Neural cell (in vitro differentiated cells): Measurements from ENCODE around the gene FN3KRP. TPM values are rescaled to one million over a fixed set of nuclear protein-coding genes. Genes with fewer than 3 reads are reported as not detected.

Experiments used
- H2AFZ ChIP-seq: fragments of 200-600, 300-800 bp; sonication (generic), shearing (Covaris generic); 2 replicates; pipeline ENCODE4 v1.6.0; 2014; ENCODE audit warnings: low read depth, mild to moderate bottlenecking, antibody characterized with exemption, low read length, moderate library complexity
- H3F3A ChIP-seq: fragments of 200-600 bp; shearing (Covaris generic); 2 replicates; pipeline ENCODE4 v1.6.1; 2016; ENCODE audit warnings: mild to moderate bottlenecking, moderate library complexity, mixed read lengths, antibody characterized with exemption, low read length; ENCODE audit not compliant: insufficient read depth, poor library complexity, severe bottlenecking
- H3K27ac ChIP-seq: fragments of 200-600, 300-800 bp; sonication (generic), shearing (Covaris generic); 2 replicates; pipeline ENCODE4 v1.5.1; 2014; ENCODE audit warnings: mild to moderate bottlenecking, low read length, moderate library complexity
- H3K27me3 ChIP-seq: fragments of 300-800, 200-600 bp; sonication (generic), shearing (Covaris generic); 2 replicates; pipeline ENCODE4 v1.6.0; 2014; ENCODE audit warnings: mild to moderate bottlenecking, low read depth, low read length, moderate library complexity; ENCODE audit not compliant: insufficient read depth
- H3K36me3 ChIP-seq: fragments of 300-800, 200-600 bp; sonication (generic), shearing (Covaris generic); 2 replicates; pipeline ENCODE4 v1.5.1; 2014; ENCODE audit warnings: mild to moderate bottlenecking, antibody characterized with exemption, low read length, moderate library complexity; ENCODE audit not compliant: insufficient read depth
- H3K4me2 ChIP-seq: fragments of 300-800, 200-600 bp; sonication (generic), shearing (Covaris generic); 2 replicates; pipeline ENCODE4 v1.6.0; 2014; ENCODE audit warnings: mild to moderate bottlenecking, low read length
- H3K4me3 ChIP-seq: fragments of 300-800, 200-600 bp; sonication (generic), shearing (Covaris generic); 2 replicates; pipeline ENCODE4 v1.5.1; 2014; ENCODE audit warnings: mild to moderate bottlenecking, low read length, moderate library complexity
- H3K79me2 ChIP-seq: fragments of 200-600 bp; shearing (Covaris generic); replicated peaks from 2 replicates; pipeline ENCODE4 v1.6.0; 2014; ENCODE audit warnings: mild to moderate bottlenecking, low read length, moderate library complexity; ENCODE audit not compliant: insufficient read depth
- H3K9ac ChIP-seq: fragments of 300-800, 200-600 bp; sonication (generic), shearing (Covaris generic); 2 replicates; pipeline ENCODE4 v1.6.1; 2016; ENCODE audit warnings: mild to moderate bottlenecking, low read length, mixed read lengths
- H3K9me2 ChIP-seq: fragments of 200-600 bp; shearing (Covaris generic); 2 replicates; pipeline ENCODE4 v1.6.1; 2016; ENCODE audit warnings: mild to moderate bottlenecking, low read length, mixed read lengths; ENCODE audit not compliant: insufficient read depth
- H3K9me3 ChIP-seq: fragments of 200-600, 300-800 bp; sonication (generic), shearing (Covaris generic); 2 replicates; pipeline ENCODE4 v1.6.1; 2016; ENCODE audit warnings: mild to moderate bottlenecking, mixed run types, low read length, moderate library complexity, mixed read lengths
- H4K20me1 ChIP-seq: fragments of 200-600 bp; shearing (Covaris generic); 2 replicates; pipeline ENCODE4 v1.6.1; 2016; ENCODE audit warnings: mild to moderate bottlenecking, mixed run types; ENCODE audit not compliant: insufficient read depth
- CTCF ChIP-seq: fragments of 450-650 bp; IDR thresholded peaks from 2 replicates; pipeline ENCODE4 v1.5.1; 2014; ENCODE audit warnings: antibody characterized with exemption, mild to moderate bottlenecking, moderate library complexity; ENCODE audit not compliant: poor library complexity, severe bottlenecking
- EP300 ChIP-seq: fragments of 450-650 bp; conservative IDR thresholded peaks from 2 replicates; pipeline ENCODE4 v1.6.1; 2014; ENCODE audit warnings: antibody characterized with exemption, mild to moderate bottlenecking, moderate library complexity; ENCODE audit not compliant: poor library complexity, severe bottlenecking
- EZH2 ChIP-seq: fragments of 200-600, 300-800 bp; shearing (Covaris generic), sonication (generic); IDR thresholded peaks from 2 replicates; pipeline ENCODE4 v1.6.1; 2014; ENCODE audit warnings: antibody characterized with exemption, low read length, borderline replicate concordance, mild to moderate bottlenecking; ENCODE audit not compliant: insufficient read depth, poor library complexity, severe bottlenecking
- MXI1 ChIP-seq: fragments of 450-650 bp; conservative IDR thresholded peaks from 2 replicates; pipeline ENCODE4 v1.6.1; 2014; ENCODE audit warnings: antibody characterized with exemption, mild to moderate bottlenecking; ENCODE audit not compliant: poor library complexity, severe bottlenecking
- POLR2AphosphoS5 ChIP-seq: IDR thresholded peaks from 2 replicates; pipeline ENCODE4 v1.6.1; 2012
- RAD21 ChIP-seq: fragments of 450-650 bp; conservative IDR thresholded peaks from 2 replicates; pipeline ENCODE4 v1.6.1; 2014; ENCODE audit warnings: antibody characterized with exemption, mild to moderate bottlenecking, moderate library complexity
- REST ChIP-seq: IDR thresholded peaks from 2 replicates; pipeline ENCODE4 v1.6.1; 2012; ENCODE audit warnings: borderline replicate concordance
- SMC3 ChIP-seq: fragments of 450-650 bp; conservative IDR thresholded peaks from 2 replicates; pipeline ENCODE4 v1.6.1; 2014; ENCODE audit warnings: antibody characterized with exemption, mild to moderate bottlenecking, moderate library complexity; ENCODE audit not compliant: poor library complexity
- TAF1 ChIP-seq: IDR thresholded peaks from 2 replicates; pipeline ENCODE4 v1.6.1; 2012; ENCODE audit warnings: low read depth
- polyA plus RNA-seq: library from polyadenylated mRNA; depleted of rRNA; stranded (reverse); fragments of >200 nt; gene quantifications from 2 replicates; pipeline ENCODE4 v1.2.3, GENCODE V29; 2014

FN3KRP gene
- polyA plus RNA-seq, 1 donor from 2014 or later, result 32.7 TPM

DNA sequence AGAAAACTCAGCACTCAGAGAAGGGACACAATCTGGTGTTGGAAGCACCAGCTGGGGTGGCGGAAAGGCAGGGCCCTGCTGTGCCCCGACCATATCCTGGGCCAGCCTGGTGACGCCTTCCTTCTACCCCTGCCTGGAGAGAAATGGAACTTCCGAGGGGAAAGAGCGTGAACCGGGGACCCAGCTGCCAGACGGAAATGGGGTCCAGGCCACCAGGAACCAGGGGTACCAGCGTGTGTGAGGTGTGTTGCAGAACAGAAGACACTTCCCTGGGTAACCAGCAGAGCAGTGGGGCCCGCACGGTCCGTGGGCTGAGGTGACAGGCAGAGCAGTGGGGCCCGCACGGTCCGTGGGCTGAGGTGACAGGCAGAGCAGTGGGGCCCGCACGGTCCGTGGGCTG lies 24.8 kb upstream of the FN3KRP start:
- H3F3A ChIP-seq, result no peaks in the 10 kb centered on the region
- H3K4me3 ChIP-seq, result no peak overlapping the region
- H3K27me3 ChIP-seq, result no peaks in the 10 kb centered on the region
- H2AFZ ChIP-seq, result no peak overlapping the region
- peaks cover 8% of the 10 kb centered on the region for H3K79me2 ChIP-seq
- no peaks in the 10 kb centered on the region for H4K20me1 ChIP-seq
- no peak overlapping the region for H3K9ac ChIP-seq
- H3K9me3 ChIP-seq, result no peaks in the 10 kb centered on the region
- no peak overlapping the region for H3K4me2 ChIP-seq
- no peaks in the 10 kb centered on the region for H3K36me3 ChIP-seq
- no peak overlapping the region for H3K27ac ChIP-seq
- H3K9me2 ChIP-seq, result no peaks in the 10 kb centered on the region
- TF ChIP-seq EZH2 (no peak), RAD21 (no peak), TAF1 (no peak), SMC3 (no peak), REST (no peak), POLR2AphosphoS5 (no peak), MXI1 (no peak), EP300 (no peak), CTCF (no peak)

GRCh38 chr17:82692268-82692667 lies 24.2 kb upstream of the FN3KRP start:
- H3K4me3 ChIP-seq, result no peak overlapping the region
- no peaks in the 10 kb centered on the region for H3K9me2 ChIP-seq
- H2AFZ ChIP-seq, result no peak overlapping the region
- H4K20me1 ChIP-seq, result no peaks in the 10 kb centered on the region
- H3K36me3 ChIP-seq, result no peaks in the 10 kb centered on the region
- H3F3A ChIP-seq, result no peaks in the 10 kb centered on the region
- H3K4me2 ChIP-seq, result no peak overlapping the region
- H3K27me3 ChIP-seq, result peaks cover 3% of the 10 kb centered on the region
- TF ChIP-seq TAF1, result no peak
- no peak for TF ChIP-seq EP300
- no peak for TF ChIP-seq RAD21
- TF ChIP-seq SMC3, result no peak
- TF ChIP-seq MXI1, result no peak
- TF ChIP-seq CTCF, result no peak
- TF ChIP-seq REST, result no peak
- TF ChIP-seq POLR2AphosphoS5, result no peak
- TF ChIP-seq EZH2, result no peak
- H3K9ac ChIP-seq, result no peak overlapping the region
- no peak overlapping the region for H3K27ac ChIP-seq
- no peaks in the 10 kb centered on the region for H3K9me3 ChIP-seq
- peaks cover 8% of the 10 kb centered on the region for H3K79me2 ChIP-seq
